T-helper 1 cell (primary cell): ENCODE results near the gene HNRNPA2B1.

ENCODE experiments used
- DNase-seq, 5 donors: peaks; one replicate each; pipeline ENCODE4 v3.0.0-alpha.2; 2012 to 2020
- total RNA-seq, 4 donors: gene quantifications; one replicate each; lab custom pipeline; 2026; lab: John Stamatoyannopoulos, UW

Gene HNRNPA2B1
- 734 to 1,569 (median 1,376) reads per million in 4 donors for total RNA-seq

GRCh38 chr7:26200444-26201246 is at the start of gene HNRNPA2B1:
Gene HNRNPA2B1, minus strand, starts transcription at chr7:26200746. Its CDS starts 169 bp downstream, at chr7:26200577.
- peak; percentile 92 to 99 (median 96) for DNase-seq

- peak in 1 of 5 donors; percentile 9 for DNase-seq
Measured at GRCh38 chr7:26250239-26250638, 49.7 kb upstream of the HNRNPA2B1 start.

GRCh38 chr7:26245150-26245549 is 44.6 kb upstream of the HNRNPA2B1 start:
- no peak for DNase-seq

GRCh38 chr7:26238032-26238431 is 37.5 kb upstream of the HNRNPA2B1 start:
- no peak for DNase-seq

GRCh38 chr7:26237035-26237807 is 36.7 kb upstream of the HNRNPA2B1 start:
- no peak for DNase-seq

- DNase-seq, result no peak
Measured at GRCh38 chr7:26233902-26234511, 33.5 kb upstream of the HNRNPA2B1 start.

- DNase-seq, result no peak
Measured at GRCh38 chr7:26227987-26228386, 27.4 kb upstream of the HNRNPA2B1 start.

GRCh38 chr7:26224359-26224758 is 23.8 kb upstream of the HNRNPA2B1 start:
- DNase-seq, result no peak

GRCh38 chr7:26216049-26216448 is 15.5 kb upstream of the HNRNPA2B1 start:
- DNase-seq, result peak in 1 of 5 donors; percentile 34

GRCh38 chr7:26213807-26214515 is 13.4 kb upstream of the HNRNPA2B1 start:
- DNase-seq, result no peak

GRCh38 chr7:26212921-26213718 is 12.6 kb upstream of the HNRNPA2B1 start:
- DNase-seq, result no peak

GRCh38 chr7:26208040-26208439 is 7.5 kb upstream of the HNRNPA2B1 start:
- DNase-seq, result no peak

- DNase-seq, result no peak
Measured at GRCh38 chr7:26203016-26203415, 2.5 kb upstream of the HNRNPA2B1 start.

GRCh38 chr7:26202019-26202990 is 1.8 kb upstream of the HNRNPA2B1 start:
- peak in 4 of 5 donors; percentile 30 to 56 (median 43) for DNase-seq

- peak; percentile 74 to 96 (median 81) for DNase-seq
Measured at GRCh38 chr7:26201247-26202018, 887 bp upstream of the HNRNPA2B1 start, which contains the start of gene CBX3. Gene CBX3, plus strand, starts transcription at chr7:26201745. Its CDS starts 1,254 bp downstream, at chr7:26202999.

GRCh38 chr7:26200038-26200443 is 505 bp downstream of the HNRNPA2B1 start:
- peak; percentile 62 to 81 (median 70) for DNase-seq

- DNase-seq, result peak; percentile 37 to 77 (median 60)
Measured at GRCh38 chr7:26199301-26200037, 1.1 kb downstream of the HNRNPA2B1 start.

GRCh38 chr7:26198781-26199169 is 1.8 kb downstream of the HNRNPA2B1 start:
- no peak for DNase-seq
